Measurements from ENCODE around the gene MCF2.

DNA sequence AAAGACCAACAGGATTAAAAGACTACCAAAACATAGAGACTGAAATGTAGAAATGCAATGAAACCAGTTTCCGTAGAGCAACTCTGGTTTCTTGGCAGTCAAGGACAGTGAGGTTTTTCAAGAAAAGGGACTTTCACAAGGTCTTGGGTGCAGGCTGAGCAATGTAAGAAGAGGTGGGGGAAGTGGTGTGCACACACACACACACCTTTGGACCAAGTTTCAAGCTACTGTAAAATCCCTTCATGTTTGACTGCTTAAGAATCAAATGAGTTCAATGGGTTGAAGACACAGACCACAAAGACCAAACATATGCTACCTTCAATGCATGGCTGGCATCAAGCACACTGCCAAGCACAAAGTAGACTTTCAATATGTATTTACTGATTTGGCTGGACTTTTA is 17.8 kb upstream of the MCF2 start:
- TF ChIP-seq POLR2A (IDR thresholded peaks at IDR 0.05; ENCODE audit: low read depth, low read length) (no peak), TAF1 (IDR thresholded peaks at IDR 0.05; ENCODE audit: borderline replicate concordance, low read depth, low read length) (no peak)
